NCI-H2171 (cell line): ENCODE results near the gene WDR5B.

ENCODE experiments used
- DNase-seq: peaks from one replicate; lab custom pipeline; 2025; lab: John Stamatoyannopoulos, UW

Gene WDR5B

GRCh38 chr3:122409446-122409845 is 6.4 kb downstream of the WDR5B start:
- DNase-seq = no peak

- no peak for DNase-seq
Measured at GRCh38 chr3:122407946-122408345, 7.9 kb downstream of the WDR5B start.

- no peak for DNase-seq
Measured at GRCh38 chr3:122406198-122406597, 9.7 kb downstream of the WDR5B start.

GRCh38 chr3:122405015-122405414 is 10.8 kb downstream of the WDR5B start:
- DNase-seq = no peak

GRCh38 chr3:122403489-122403888 is 12.4 kb downstream of the WDR5B start:
- DNase-seq = no peak

- DNase-seq = no peak
Measured at GRCh38 chr3:122398920-122399319, 16.9 kb downstream of the WDR5B start.

- no peak for DNase-seq
Measured at GRCh38 chr3:122397201-122397600, 18.7 kb downstream of the WDR5B start.

- DNase-seq = no peak
Measured at GRCh38 chr3:122396511-122396910, 19.4 kb downstream of the WDR5B start.

- no peak for DNase-seq
Measured at GRCh38 chr3:122395582-122395981, 20.3 kb downstream of the WDR5B start.

- DNase-seq = no peak
Measured at GRCh38 chr3:122394173-122394572, 21.7 kb downstream of the WDR5B start.

- DNase-seq = peak; percentile 32
Measured at GRCh38 chr3:122392868-122393844, 22.7 kb downstream of the WDR5B start.

- DNase-seq = no peak
Measured at GRCh38 chr3:122391681-122392446, 24.0 kb downstream of the WDR5B start.

- DNase-seq = no peak
Measured at GRCh38 chr3:122390665-122391064, 25.2 kb downstream of the WDR5B start.

GRCh38 chr3:122389892-122390291 is 26.0 kb downstream of the WDR5B start:
- DNase-seq = no peak

GRCh38 chr3:122389197-122389596 is 26.7 kb downstream of the WDR5B start:
- DNase-seq = no peak

GRCh38 chr3:122387709-122388108 is 28.2 kb downstream of the WDR5B start:
- no peak for DNase-seq

GRCh38 chr3:122383771-122384697 is 31.8 kb downstream of the WDR5B start, which contains the start of gene FAM162A:
Gene FAM162A, plus strand, starts transcription at chr3:122384182. Its CDS starts 84 bp downstream, at chr3:122384266.
- DNase-seq = peak; percentile 94

GRCh38 chr3:122382888-122383666 is 32.8 kb downstream of the WDR5B start, which contains the start of gene MIX23:
Gene MIX23, minus strand, starts transcription at chr3:122383231. Its CDS starts 7 bp downstream, at chr3:122383224.
- DNase-seq = peak; percentile 85

GRCh38 chr3:122377975-122378374 is 37.9 kb downstream of the WDR5B start:
- no peak for DNase-seq

- DNase-seq = no peak
Measured at GRCh38 chr3:122374034-122374433, 41.8 kb downstream of the WDR5B start.

- no peak for DNase-seq
Measured at GRCh38 chr3:122366379-122366749, 49.5 kb downstream of the WDR5B start.
